ENCODE data around the gene GNA12.

DNA sequence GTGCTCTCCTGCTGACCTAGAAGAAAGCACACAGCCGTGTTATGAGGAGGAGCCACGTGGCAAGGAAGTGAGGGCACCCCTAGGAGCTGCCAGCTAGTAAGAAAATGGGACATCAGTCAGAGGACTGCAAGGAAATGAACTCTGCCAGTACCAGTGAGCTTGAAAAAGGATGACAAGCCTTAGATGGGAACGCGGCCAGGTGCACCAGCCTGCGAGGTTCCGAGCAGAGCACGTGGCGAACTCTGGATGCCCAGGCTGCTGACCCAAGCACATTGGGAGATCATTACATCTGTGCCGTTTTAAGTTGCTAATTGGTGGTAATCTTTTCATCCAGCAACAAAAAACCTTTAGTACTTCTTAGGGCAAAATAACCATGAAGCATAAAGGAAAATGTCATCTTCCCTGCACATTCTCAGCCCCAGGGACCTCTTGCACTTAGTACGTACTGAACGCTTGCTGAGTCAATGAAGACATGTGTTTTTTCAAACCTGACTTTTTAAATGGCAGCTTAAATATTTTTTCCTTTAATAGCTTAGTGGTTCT lies 86.7 kb downstream of the GNA12 start:
- TF ChIP-seq, protein P1, sequence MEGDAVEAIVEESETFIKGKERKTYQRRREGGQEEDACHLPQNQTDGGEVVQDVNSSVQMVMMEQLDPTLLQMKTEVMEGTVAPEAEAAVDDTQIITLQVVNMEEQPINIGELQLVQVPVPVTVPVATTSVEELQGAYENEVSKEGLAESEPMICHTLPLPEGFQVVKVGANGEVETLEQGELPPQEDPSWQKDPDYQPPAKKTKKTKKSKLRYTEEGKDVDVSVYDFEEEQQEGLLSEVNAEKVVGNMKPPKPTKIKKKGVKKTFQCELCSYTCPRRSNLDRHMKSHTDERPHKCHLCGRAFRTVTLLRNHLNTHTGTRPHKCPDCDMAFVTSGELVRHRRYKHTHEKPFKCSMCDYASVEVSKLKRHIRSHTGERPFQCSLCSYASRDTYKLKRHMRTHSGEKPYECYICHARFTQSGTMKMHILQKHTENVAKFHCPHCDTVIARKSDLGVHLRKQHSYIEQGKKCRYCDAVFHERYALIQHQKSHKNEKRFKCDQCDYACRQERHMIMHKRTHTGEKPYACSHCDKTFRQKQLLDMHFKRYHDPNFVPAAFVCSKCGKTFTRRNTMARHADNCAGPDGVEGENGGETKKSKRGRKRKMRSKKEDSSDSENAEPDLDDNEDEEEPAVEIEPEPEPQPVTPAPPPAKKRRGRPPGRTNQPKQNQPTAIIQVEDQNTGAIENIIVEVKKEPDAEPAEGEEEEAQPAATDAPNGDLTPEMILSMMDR (conservative IDR thresholded peaks at IDR 0.05; ENCODE audit: low read depth, low read length), result no peak
- TF ChIP-seq POLR2A (IDR thresholded peaks at IDR 0.05; ENCODE audit: low read depth, low read length) (0 out of 2 replicates have a peak, but pooled peaks have one; percentile 4), BHLHE40 (IDR thresholded peaks at IDR 0.05; ENCODE audit: low read depth, low read length) (no peak), MXI1 (IDR thresholded peaks at IDR 0.05; ENCODE audit: borderline replicate concordance, low read depth, low read length) (no peak)
- TF ChIP-seq, protein P2, sequence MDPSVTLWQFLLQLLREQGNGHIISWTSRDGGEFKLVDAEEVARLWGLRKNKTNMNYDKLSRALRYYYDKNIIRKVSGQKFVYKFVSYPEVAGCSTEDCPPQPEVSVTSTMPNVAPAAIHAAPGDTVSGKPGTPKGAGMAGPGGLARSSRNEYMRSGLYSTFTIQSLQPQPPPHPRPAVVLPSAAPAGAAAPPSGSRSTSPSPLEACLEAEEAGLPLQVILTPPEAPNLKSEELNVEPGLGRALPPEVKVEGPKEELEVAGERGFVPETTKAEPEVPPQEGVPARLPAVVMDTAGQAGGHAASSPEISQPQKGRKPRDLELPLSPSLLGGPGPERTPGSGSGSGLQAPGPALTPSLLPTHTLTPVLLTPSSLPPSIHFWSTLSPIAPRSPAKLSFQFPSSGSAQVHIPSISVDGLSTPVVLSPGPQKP (IDR thresholded peaks at IDR 0.05; ENCODE audit: borderline replicate concordance, low read depth, low read length), result no peak

Measured in IMR-90 (cell line).